ENCODE measurements around the gene SFRP5. TPM values are rescaled to one million over a fixed set of nuclear protein-coding genes. Genes with fewer than 3 reads are reported as not detected.

The SFRP5 gene
- total RNA-seq, 1 donor from 2014 or later = not detected

GRCh38 chr10:97785731-97786130 lies 13.9 kb upstream of the SFRP5 start:
- no peak for DNase-seq (ENCODE audit: low read depth, low spot score)

GRCh38 chr10:97785231-97785630 lies 13.4 kb upstream of the SFRP5 start:
- no peak for DNase-seq (ENCODE audit: low read depth, low spot score)

- DNase-seq (ENCODE audit: low read depth, low spot score) = no peak
These were observed 12.5 kb upstream of the SFRP5 start for GRCh38 chr10:97784200-97784810.

- no peak for DNase-seq (ENCODE audit: low read depth, low spot score)
These were observed 10.8 kb upstream of the SFRP5 start for GRCh38 chr10:97782455-97783228.

- DNase-seq (ENCODE audit: low read depth, low spot score) = no peak
These were observed 10.0 kb upstream of the SFRP5 start for GRCh38 chr10:97781618-97782331.

DNA sequence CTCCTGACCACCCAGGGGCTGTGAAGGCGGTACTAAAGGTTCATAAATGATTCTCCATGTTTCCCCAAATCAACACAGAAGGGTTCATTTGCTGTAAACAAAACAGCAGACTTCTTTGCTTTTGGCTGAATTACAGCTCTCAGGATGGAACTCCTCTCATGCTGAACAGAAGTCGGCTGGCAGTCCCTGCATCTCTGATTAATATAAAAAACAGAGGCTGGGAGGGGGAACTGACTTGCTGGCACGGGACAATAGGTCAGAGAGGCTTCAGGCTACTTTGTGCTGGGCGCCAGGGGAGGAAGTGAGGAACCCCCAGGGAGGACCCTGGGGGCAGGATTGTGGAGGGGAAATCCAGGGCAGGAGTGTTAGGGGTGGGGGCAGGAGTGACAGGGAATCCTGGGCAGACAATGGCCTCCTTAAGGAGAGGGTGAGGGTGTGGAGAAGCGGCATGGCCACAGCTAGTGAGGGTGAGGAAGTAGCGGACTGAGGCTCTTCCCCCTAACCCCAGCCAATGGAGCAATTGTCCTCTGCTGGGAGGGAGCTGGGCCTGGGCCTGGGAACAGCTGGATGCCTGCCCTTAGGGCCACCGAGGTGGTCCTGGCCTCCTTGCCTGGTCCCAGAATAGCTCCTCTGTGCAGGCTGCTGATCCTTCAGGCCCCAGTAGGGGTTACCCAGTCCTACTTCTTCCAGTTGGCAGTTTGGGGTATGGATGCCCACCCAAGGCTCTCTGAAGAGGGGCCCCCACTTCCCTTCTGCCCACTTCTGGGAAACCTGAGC lies 9.2 kb upstream of the SFRP5 start:
- DNase-seq (ENCODE audit: low read depth, low spot score) = no peak

- no peak for DNase-seq (ENCODE audit: low read depth, low spot score)
These were observed 8.2 kb upstream of the SFRP5 start for GRCh38 chr10:97779975-97780374.

GRCh38 chr10:97779492-97779891 lies 7.7 kb upstream of the SFRP5 start:
- DNase-seq (ENCODE audit: low read depth, low spot score) = no peak

DNA sequence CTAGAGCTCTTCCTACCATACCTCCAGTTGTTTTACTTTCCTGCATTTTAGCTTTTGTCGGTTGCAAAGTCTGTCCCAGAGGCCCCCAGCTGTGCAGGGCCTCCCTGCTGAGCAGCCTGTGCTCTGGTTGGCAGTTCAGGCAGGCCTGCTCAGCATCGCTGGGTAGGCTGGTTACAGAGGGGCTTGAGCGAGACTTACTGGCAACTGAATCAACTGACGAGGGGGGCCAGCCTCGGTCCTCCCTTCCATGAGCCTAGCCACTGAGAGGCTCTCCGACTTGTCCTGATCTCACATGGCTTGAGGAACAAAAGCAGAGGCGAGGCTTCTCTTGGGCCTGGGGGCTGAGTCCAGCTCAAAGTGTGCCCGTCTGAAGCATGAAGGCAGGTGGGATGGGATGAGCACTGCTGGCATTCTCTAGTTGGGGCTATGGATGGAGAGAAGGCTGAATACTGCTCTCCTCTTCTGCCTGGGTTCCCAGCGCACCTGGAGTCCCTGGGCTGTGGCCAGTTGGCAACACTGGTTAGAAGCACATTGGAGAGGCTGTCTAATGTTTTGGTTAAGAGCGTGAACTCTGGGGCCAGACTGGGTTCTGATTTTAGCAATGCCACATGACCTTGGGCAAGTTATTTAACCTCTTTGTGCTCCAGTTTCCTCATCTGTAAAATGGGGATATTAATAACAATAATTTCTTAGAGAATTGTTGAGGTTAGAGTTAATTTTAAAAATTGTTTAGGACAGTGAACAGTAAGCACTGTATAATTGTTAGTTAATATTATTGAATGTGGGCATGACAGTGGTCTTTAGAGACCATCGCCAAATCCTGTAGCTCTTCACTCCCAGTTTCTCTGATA lies 6.9 kb upstream of the SFRP5 start:
- no peak for DNase-seq (ENCODE audit: low read depth, low spot score)

GRCh38 chr10:97777143-97777542 lies 5.3 kb upstream of the SFRP5 start:
- DNase-seq (ENCODE audit: low read depth, low spot score) = no peak

DNA sequence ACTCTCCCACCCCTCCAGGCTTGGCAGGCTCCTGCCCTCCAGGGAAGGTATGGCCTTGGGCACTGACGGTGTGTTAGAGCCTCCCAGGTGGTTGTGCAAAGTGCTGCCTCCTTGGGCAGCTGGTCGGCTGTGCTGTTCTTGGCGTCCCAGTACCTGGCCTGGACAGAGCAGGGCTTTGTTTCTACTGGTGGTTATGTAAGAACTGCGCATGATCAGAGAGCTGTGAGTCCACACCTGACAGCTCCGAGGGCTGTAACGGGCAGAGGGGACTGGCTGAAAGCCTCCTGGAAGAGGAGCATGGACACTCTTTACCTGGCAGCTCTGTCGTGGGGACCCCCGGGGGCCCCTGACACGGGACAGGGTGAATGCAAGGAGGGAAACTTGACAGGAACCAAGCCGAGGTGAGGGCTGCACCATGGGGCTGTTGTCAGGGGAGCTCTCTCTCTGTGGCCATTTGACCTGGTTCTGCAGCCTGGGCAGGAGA lies 3.1 kb upstream of the SFRP5 start:
- DNase-seq (ENCODE audit: low read depth, low spot score) = no peak

DNA sequence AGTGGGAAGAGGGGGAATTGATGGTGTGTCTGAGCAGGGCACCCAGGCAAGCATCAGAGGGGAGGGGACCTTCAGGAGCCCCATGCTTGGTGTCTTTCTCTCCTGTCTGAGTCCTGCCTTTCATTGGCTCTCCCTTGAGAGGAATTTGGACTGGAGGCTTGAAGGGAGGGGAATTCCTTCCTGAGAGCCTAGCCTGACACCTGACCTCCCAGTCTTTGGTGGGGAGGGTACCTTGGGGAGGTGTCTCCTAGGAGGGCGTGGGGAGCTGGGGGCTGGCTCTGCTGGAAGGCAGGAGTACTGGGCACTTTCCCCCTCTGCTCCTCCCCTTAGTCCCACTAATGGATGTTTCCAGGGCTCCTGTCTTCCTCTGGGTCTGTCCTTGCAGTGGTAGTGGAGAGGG lies 1.3 kb upstream of the SFRP5 start:
- no peak for DNase-seq (ENCODE audit: low read depth, low spot score)

- no peak for DNase-seq (ENCODE audit: low read depth, low spot score)
These were observed 526 bp downstream of the SFRP5 start for GRCh38 chr10:97771055-97771891.

GRCh38 chr10:97770255-97770654 lies 1.5 kb downstream of the SFRP5 start:
- DNase-seq (ENCODE audit: low read depth, low spot score) = no peak

GRCh38 chr10:97768322-97769315 lies 3.2 kb downstream of the SFRP5 start:
- DNase-seq (ENCODE audit: low read depth, low spot score) = no peak

DNA sequence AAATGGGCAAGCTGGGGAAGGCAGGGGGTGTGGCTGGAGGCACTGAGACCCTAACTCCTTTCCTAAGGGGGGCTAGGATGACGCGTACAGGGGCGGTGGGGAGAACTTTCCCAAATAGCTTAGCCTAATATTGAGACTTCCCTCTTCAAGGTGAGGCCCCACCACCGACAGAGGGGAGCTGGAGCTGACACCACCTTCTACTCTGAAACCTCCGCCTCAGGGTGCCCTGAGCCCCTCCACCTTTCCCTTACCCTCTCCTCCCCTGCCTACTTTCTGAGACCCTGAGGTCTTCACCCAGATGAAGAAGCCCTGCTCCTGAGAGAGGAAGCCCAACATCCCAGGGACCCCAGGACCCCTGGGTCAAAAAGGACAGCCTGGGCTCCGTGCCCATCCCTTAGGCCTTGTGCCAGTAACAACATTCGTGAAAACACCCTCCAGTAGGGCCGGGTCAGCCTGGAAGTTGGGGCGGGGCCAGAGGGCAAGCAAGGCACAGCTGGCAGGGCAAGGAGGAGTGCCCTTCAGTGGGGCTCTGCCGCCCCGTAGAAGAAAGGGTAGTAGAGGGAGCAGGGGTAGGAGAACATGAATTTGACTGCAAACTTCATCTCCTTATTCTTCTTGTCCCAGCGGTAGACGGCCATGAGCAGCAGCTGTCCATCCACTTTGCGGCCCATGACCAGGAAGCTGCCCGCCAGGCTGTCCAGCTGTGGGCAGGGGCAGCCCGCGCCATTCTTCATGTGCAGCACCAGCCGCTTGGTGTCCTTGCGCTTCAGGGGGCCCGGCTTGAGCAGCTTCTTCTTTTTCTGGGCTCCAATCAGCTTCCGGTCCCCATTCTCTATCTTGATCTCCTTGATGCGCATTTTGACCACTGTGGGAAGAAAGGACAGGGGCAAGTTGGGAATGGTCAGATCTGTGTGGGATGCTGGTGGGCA lies 4.5 kb downstream of the SFRP5 start:
- no peak for DNase-seq (ENCODE audit: low read depth, low spot score)

DNA sequence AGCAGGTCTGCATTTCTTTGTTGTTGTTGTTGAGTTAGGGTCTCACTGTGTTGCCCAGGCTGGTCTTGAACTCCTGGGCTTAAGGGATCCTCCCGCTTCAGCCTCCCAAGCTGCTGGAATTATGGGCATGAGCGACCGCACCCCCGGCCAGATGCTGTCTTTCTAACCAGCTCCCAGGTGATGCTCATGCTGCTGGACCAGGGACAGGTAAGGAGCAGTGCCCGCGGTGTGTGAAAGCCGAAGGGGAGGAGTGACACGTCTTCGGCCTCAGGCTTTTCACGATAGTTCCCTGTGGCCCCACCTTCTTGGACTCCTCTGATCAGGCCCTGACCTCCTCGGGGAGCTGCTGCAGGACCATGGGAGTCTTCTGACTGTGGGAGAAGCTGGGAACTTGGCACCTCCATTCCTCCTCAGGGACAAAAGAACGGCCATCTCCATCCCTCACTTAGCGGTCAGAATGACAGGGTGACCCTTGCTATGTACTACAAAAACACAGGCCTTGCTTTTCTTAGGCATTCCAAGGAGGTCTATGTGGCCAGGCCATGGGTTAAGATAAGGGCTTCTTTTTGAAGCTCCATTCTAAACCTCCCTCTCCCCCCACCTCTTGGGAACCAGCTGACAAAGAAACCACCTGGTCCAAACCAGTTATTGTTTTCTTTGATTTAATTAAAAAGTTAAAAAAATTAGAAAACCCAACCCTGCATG lies 5.5 kb downstream of the SFRP5 start:
- no peak for DNase-seq (ENCODE audit: low read depth, low spot score)
